Activated CD4-positive, alpha-beta T cell treated with anti-CD3 and anti-CD28 coated beads, Interleukin-2, amount 10 ng/mL, durations not matched to agents 24 days and 14 days (primary cell): Measurements from ENCODE around the gene ZSWIM7. TPM values are rescaled to one million over a fixed set of nuclear protein-coding genes. Genes with fewer than 3 reads are reported as not detected.

Experiments
- total RNA-seq: library from RNA; stranded (reverse); gene quantifications from 2 replicates; pipeline ENCODE4 v1.2.3, GENCODE V29; 2022

Gene ZSWIM7
- total RNA-seq, 1 donor from 2014 or later, result 11.0 TPM

Other genes starting within 250 kb of the ZSWIM7 start
- gene ADORA2B, start 54.6 kb downstream of the ZSWIM7 start, total RNA-seq, result 1.9 and 3.1 TPM in 2 replicates
- gene TTC19, start 120 bp upstream of the ZSWIM7 start, total RNA-seq, result 35.3 and 38.9 TPM in 2 replicates
- gene NCOR1, start 215.8 kb upstream of the ZSWIM7 start, total RNA-seq, result 119 and 133 TPM in 2 replicates
- gene PIGL, start 217.5 kb upstream of the ZSWIM7 start, total RNA-seq, result 41.5 and 42.7 TPM in 2 replicates